ENCODE results near the gene ADAMTS3.

The ADAMTS3 gene

DNA sequence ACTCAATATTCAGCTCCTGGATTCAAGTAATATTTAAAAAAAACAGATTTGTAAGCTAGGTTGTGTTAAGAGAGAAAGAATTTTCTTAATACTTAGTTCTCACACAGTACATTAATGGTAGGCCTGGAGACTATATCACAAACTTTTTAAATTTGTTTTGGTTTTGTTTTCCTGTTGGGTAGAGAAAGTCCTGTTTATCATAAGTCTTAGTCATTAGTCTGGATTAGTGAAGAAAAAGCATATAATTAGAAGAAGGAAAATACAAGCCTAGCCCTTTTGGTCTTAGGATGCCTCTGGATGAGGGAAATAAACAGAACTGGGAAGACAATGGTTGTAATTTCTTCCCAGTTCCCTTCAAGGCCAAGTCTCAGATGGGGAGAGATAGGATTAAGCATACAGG, 163.6 kb downstream of the ADAMTS3 start:
- DNase-seq (ENCODE audit: low read depth), result no peak

DNA sequence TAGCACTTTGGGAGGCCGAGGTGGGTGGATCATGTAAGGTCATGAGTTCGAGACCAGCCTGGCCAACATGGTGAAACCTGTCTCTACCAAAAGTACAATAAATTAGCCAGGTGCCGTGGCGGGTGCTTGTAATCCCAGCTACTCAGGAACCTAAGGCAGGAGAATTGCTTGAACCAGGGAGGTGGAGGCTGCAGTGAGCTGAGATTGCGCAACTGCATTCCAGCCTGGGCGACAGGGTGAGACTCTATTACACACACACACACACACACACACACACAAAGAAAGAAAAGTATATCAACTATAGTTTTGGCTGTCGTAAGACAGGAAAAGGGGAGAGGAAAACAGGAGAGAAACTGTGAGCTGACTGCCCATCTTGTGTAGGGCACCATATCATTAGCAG, 171.7 kb downstream of the ADAMTS3 start:
- DNase-seq (ENCODE audit: low read depth), result no peak

DNA sequence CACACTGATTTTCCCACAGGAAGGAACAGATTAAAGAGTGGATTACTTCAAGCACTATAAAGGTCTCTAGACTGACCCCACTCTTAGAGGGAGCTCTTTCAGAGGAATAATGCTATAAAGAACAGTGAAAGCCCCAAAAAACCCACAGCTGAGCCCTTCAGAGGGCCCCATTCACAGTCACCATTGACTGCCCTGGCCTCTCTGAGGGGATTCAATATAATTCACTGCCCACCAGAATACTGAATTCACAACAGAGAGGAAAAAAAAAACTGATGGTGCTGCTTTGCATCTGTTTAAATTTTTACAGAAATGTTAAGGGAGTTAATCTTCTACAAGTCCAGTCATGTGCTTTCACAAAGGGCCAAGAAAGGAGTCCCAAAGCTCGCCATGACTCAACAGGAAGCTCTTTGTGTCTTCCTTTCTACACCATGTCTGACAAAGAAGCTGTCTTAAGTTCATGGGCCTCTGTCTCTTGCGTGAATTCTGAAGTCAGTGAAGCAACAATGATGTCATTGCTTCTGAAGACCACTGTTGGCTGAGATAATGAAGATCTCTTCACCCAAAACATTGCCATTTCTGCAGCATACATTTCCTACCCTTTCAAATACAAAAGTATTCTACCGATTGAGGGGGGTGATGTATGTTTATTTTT, 174.9 kb downstream of the ADAMTS3 start:
- no peak for DNase-seq (ENCODE audit: low read depth)

DNA sequence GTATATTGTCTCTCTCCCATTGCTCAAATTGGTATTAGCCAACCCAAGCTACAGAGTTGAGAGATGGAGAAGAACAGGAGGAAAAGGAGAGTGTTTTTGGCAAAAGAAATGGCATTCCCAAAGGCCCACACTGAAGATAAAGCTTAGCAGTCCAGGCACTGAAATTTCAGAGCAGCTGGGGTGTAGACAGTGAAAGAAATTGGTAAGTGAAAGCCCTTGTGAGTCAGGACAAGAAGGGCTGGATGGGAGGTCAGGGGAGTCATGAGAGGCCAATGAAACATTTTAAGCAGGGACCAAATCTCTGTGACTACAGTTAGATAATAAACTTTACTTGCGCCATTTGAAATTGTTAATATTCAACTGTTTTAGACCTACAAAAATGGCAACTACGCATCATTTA, 177.7 kb downstream of the ADAMTS3 start:
- no peak for DNase-seq (ENCODE audit: low read depth)

DNA sequence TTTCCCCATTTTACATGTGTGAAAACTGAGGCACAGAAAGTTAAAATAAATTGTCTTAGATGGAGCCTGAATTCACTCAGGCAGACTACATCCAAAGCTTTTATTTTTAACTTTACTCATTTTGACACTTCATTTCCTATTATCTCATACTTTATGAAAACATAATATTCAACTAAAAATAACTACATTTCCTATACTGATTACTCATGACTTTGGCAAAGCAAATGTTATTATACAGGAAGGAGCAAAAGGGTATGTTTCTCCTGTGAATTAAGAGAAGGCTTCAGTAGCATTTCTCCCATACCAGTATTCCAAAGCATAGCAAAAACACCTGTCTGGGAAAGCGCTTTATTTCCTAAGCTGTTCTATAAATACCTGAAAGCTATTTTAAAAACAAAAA, 178.6 kb downstream of the ADAMTS3 start:
- no peak for DNase-seq (ENCODE audit: low read depth)

DNA sequence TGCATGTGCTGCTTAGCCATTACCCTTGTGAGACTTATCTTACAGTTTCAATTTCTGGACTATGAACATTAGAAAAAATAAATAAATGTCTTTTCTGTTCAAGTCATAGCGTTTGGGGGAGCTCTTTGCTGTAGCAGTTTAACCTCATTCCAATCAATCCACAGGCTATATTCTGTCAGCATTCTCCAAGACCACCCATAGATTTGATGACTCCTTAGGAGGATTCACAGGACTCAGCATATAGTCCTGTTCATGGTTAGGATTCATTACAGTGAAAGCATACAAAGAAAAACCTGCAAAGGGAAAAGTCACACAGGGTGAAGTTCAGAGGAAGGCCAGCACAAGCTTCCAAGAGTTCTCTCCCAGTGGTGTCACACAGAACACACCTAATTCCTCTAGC, 180.5 kb downstream of the ADAMTS3 start:
- DNase-seq (ENCODE audit: low read depth), result no peak

DNA sequence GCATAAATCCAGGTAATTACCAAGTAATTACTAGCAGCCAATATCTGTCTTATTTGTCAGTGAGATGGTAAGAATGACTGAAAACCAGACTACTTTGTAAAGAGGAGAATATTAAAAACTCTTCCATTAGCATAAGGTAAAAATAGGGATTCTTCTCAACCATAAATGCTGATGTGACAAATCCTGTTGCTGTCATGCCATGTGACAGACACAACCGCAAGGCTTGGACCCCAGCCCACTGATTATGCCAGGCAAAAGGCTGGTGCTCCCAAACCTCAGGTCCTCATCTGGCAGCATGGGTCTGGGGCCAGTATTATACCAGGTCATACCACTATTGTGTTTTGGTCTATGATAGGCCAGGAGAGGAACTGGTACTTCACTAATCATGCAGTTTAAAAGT, 181.1 kb downstream of the ADAMTS3 start:
- no peak for DNase-seq (ENCODE audit: low read depth)

DNA sequence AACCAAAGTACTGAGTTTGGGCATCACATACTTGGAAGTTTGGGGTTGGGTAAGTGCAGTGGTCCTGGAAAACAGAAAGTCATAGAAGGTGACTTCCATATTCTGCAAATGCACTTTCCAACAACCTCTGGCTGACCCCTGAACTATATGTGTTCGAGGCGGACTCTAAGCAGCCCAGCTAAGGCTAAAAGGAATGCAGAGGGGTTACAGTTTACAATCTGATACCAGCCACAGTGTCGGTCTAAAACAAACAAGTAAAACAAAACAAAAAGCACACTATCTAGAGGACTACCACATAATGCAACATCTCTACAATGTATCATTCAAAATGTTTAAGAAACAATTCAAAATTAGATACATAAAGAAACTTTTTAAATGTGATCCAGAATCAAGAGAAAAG, 185.6 kb downstream of the ADAMTS3 start:
- no peak for DNase-seq (ENCODE audit: low read depth)

DNA sequence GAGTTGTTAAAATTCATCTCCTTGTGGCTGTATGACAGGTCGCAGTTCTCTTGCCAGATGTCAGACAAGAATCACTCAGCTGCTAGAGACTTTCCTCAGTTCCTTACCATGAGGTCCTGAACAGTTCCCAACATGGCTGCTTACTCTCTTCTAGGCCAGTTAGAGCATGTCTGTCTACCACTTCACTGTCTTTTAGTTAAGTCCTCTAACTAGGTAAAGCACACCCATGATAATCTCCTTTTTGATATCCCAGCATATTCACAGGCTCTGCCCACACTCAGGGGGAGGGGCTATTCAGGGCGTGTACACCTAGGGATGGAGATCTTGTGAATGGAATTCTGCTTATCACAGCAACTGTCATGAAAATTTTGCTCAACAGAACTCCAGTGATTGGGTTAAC, 190.1 kb downstream of the ADAMTS3 start:
- no peak for DNase-seq (ENCODE audit: low read depth)

DNA sequence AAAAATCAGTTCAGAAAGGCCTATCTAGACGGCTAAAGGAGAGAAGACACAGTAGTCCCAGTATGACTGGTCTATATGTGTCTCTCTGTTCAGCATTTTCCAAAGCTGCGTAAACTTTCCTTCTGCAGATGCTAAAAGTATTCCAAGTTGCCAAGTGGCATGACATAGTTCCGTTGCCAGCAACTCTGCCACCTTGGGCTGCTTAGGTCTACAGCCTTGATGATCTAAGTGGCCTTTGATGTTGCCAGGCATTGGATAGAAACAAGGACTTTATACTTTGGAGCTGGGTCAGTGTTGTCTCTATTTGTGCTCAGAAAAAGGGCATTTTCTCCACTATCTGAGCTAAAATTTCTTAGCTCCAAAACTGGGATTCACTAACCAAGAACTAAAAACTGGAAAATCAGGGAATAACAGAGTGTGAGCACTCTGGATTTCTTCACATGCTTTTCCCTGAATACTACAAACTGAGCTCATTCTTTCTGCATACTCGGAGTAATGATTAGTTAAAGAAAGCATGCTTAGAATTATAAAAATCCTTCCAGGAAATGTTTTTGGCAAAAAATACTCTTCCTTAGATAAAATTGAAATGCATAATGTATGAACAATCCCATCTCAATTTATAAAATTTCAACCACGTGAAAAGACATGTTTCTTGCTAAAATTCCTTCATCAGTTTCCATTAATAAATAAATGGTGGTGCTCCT, 191.4 kb downstream of the ADAMTS3 start:
- DNase-seq (ENCODE audit: low read depth), result no peak

DNA sequence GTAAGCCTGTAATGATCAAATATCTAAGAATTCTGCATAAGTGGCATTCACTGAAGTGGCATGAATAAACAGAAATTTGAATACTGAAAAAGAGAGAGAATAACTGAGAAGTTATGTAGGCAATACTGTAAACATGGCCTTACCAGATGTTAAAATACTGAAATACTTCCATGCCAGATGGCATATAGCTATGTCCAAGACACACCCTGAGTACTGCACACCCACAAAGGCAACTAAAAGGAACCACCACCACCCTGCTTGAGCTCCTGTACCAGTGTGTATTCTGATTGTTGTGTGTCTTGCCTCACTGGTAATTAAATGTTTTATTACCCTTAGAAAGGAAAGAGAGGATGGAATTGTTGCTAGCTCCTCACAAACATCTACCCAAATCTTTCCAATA, 192.1 kb downstream of the ADAMTS3 start:
- DNase-seq (ENCODE audit: low read depth), result no peak

DNA sequence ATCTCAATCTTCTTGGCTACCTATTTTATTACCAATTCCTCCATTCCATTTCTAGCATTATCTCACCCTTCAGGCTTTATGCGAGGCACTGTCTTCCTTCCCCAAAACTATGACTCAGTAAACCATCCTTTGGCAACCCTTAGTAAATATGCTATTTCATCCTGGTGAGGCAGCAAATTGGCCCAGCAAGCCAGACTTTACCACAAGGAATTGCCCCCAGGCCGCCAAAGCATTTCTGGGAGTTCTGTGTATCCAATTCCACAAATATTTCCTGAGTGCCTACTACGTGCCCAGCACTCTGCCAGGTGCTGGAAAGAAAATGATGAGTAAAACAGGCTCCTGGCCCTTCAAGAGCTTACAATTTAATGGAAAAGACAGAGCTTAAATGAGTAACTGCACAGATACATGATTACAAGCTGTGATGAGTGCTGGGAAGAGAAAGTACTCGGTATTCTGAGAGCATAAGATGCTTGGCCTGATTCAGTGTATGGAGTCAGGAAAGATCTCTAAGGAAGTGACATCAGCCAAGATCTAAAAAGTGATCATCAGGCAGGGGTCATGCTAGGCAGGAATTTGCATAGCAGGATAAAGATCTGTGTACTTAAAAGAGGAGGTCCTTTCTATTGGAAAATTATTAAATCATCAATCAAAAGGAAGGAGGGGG, 193.8 kb downstream of the ADAMTS3 start:
- DNase-seq (ENCODE audit: low read depth), result peak; percentile 87

DNA sequence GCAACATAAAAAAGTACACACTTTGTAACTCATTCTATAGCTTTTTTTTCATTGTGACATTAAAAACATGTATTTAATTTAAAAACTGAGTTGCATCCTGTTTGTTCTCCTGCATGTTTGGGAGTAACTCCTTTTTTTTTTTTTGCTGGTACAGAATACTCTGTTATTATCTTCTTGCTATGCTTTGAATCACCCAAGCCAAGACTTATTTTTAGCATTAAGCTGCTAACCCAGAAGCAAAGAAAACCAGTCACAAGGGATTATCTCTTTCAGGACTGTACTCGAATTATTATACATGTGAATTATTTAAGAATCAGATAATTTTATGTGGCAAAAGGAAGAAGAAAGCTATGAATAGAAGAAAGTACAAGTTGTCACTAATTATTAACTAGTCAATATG, 194.9 kb downstream of the ADAMTS3 start:
- no peak for DNase-seq (ENCODE audit: low read depth)

DNA sequence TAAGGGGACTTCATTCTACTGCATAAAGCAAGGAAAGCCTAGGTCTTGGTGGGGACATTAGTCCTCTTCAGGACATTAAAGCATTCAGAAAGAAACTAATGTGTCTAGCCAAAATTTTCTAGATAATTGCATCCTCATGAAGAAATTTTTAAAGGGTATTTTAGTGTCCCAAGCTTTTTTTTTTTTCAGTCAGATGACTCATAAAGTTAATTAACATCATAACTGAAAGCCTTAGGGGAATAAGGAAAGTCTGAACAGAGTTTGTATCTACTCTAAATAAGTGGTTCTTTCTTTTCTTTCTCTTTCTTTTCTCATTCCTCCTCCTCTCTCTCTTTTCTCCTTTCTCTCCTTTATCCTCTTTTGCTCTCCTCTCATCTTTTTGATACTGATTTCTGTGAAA, 202.4 kb downstream of the ADAMTS3 start:
- DNase-seq (ENCODE audit: low read depth), result no peak

DNA sequence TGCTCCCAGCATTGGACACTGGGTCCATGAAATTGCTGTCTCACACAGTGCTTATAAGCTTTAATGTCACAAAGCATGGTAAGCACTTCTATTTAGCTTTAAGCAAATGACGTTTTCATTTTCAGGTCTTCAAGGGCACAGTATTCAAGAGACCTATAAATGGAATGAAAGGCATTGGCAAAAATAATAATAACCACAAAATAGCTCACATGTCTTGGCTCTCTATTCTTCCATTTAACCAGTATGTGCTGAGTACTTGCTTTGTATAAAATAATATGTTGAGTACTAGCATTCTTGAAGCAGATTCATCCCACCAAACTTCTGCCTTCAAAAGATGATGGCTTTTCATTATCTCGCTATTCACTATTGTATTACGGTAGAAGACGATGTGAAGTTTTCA, 203.0 kb downstream of the ADAMTS3 start:
- no peak for DNase-seq (ENCODE audit: low read depth)

DNA sequence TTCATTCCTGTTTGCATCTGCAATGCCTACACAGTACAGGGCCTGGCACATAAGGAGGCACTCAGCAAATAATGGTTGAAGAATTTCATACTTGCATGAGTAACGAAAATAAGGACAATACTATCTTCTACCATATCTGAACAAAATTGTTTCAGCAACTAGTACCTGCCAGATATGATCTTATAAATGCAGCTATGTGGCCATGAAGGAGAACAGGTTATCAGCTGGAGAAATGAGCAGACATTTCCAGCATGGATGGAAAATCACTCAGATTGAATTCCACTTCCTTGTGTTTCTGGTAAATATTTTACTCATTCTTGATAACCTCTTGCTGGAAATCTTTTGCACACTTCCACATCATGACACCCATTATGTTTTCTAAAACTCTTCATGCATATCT, 204.0 kb downstream of the ADAMTS3 start:
- DNase-seq (ENCODE audit: low read depth), result no peak

DNA sequence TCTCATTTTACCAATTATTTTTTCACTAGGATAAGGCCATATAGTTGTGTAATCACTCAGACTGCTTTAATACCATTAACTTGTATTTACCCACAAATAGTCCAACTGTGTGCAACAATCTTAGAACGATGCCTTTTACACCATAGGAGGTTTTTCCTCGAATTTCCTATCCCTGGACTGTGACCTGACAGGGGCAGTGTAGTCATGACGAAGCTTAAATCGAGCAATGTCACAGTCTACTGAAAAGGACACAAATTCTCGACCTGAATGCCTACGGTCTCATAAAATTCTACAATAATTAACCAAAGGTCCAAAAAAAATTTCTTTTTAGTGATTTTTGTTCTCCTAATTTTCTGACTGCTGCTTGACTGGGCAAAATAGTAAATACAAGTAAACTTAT, 208.9 kb downstream of the ADAMTS3 start:
- DNase-seq (ENCODE audit: low read depth), result no peak

DNA sequence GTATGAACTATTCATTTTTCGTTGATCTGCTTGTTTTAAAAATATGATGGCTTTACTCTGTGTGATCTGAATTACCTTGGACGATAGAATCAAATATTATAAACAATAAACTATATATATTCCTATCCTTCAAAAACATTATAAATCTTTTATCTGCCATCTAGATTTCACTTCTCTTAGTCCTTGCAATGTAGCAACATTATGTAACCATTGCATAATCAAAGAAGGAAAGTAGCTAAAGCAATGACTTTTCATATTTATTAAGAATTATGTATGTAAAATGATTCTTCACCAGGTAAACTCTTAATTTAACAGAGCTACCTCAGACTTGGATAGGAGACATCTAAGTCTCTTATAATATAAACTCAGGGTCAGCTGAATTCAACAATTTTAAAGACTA, 210.5 kb downstream of the ADAMTS3 start:
- DNase-seq (ENCODE audit: low read depth), result no peak

DNA sequence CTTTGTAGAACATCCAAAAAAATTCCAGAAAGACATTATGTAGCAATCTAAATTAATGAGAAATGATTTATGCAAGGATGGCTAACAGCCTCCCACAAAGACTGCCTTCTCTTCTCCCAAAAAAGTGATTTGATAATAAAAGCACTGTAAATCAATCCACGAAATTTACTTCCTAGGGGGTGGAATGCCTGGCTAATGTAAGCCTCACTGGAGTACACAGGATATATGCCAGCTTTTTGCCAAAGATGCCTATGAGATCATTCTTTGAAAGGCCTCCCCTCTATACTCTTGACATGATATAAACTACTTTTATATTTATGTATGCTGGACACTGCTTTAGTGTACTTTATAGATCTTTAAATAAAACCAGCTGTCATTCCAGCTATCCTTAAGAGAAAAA, 211.1 kb downstream of the ADAMTS3 start:
- no peak for DNase-seq (ENCODE audit: low read depth)

DNA sequence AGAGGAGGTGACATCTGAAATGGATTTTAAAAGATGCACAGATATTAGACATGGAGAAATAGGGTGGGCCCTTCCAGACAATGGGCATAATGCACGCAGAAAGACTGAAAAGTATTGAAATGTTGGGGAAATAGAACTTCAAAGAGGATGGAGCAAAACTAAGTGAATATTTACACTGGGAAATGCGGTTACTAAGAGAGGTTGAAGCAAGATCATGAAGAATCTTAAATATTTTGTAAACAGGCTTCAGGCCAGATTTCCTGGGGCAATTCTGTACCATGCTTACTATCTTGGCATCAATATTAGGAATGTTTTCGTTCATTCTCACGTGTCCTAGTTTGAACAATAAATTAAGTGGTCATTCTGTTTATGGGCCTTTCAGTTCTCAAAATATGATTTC, 216.3 kb downstream of the ADAMTS3 start:
- DNase-seq (ENCODE audit: low read depth), result no peak

DNA sequence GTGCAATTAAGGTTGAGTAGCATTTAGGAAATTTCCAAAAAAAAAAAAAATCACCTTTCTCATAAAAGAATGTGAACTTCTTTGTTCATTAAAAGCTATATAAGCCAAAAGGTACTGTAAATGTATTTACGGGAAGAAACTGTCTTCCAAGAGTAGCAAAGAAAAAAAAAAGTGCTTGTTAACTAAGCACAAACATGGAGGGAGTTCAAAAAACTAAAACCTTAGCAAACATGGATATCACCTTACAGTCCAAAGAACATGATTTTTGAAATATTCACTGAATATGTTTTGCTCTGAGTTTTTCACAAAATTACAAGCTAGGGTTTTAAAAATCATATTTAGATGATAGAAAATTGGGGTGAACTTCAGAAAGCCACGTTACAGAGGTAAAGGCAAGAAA, 217.5 kb downstream of the ADAMTS3 start:
- DNase-seq (ENCODE audit: low read depth), result no peak

DNA sequence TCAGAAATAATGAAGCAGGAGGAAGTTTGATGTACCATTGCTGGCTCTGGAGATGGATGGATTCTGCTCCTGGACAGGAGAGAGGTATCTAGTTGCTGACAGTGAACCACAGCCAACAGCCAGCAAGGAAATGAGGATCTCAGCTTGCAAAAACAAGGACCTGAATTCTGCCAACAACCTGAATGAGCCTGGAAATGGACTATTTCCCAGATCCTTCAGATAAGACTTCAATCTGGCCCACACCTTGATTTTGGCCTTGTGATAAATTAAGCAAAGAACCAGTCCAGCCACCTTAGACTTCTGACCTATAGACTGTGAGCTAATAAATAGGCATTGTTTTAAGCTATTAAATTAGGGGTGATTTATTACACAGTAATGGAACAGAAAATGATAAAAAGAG, 220.3 kb downstream of the ADAMTS3 start:
- no peak for DNase-seq (ENCODE audit: low read depth)

DNA sequence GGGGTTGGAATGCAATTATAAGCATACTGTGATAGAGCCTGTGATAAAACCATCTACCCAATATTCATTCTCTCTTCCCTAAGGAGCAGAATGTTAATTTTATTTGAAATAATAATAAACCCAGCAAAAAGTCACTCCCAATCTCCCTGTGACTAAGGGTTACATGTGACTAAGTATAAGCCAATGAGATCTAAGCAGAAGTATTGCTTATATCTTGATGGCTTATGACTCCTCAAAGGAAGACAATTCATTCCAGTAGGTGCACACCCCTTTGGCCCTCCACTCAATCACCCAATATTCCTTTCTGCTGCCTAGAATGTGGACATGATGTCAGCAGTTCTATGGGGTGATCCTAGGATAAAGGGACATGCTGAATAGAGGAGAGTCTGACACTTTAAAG, 224.6 kb downstream of the ADAMTS3 start:
- no peak for DNase-seq (ENCODE audit: low read depth)

DNA sequence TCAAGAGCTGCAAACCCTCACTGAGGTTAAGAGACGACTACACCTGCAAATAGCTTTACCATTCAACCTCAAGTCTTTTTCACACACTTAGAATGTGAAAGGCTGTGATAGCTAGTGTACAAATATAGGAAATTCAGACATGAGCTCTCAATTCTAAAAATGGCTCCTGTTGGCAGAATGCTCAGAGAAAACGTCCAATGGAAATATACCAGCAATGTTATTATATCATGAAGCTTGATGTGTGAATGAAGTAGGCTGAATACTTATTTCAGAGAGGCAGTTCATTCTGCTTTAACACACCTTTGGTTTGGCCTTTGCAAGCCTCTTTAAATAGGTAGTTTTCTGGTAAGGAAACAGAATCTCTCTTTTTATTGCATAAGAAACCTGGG, 227.6 kb downstream of the ADAMTS3 start:
- DNase-seq (ENCODE audit: low read depth), result no peak

Measured in HS-27A (cell line).